HG03045 (cell line): ENCODE measurements around the gene GNG12.

ENCODE experiments used
- ATAC-seq: cut with Tn5 transposase; IDR thresholded peaks from one replicate; pipeline ENCODE4 v1.9.1; 2021; ENCODE audit warnings: mild to moderate bottlenecking, moderate library complexity; ENCODE audit not compliant: unreplicated experiment

GNG12 gene

DNA sequence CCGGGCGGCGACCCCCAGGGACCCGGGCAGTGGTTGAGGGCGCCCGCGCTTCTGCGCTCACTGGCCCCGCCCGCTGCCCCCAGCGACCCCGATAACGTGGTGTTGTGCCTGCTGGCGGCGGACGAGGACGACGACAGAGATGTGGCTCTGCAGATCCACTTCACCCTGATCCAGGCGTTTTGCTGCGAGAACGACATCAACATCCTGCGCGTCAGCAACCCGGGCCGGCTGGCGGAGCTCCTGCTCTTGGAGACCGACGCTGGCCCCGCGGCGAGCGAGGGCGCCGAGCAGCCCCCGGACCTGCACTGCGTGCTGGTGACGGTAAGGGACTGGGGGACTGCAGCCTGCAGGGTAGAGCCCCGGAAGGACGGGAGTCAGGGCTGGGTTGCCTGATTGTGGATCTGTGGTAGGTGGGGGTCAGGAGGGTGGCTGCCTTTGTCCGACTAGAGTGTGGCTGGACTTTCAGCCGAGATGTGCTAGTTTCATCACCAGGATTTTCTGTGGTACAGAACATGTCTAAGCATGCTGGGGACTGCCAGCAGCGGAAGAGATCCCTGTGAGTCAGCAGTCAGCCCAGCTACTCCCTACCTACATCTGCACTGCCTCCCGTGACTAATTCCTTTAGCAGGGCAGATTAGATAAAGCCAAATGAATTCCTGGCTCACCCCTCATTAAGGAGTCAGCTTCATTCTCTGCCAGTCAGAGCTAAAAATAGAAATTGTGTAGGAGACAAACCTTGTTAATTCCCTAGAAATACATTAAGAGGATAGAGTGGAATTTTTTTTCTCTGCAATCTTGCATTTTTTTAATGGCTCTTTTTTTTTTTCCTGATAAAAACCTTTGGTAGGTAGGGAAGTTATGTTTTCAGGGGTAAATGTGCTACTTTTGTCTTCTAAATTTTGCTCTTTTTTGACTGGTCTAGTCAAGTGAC lies 146.7 kb downstream of the GNG12 start:
- peak; percentile 25 for ATAC-seq

GRCh38 chr1:67685558-67686266 lies 147.6 kb downstream of the GNG12 start:
- ATAC-seq, result peak; percentile 17

DNA sequence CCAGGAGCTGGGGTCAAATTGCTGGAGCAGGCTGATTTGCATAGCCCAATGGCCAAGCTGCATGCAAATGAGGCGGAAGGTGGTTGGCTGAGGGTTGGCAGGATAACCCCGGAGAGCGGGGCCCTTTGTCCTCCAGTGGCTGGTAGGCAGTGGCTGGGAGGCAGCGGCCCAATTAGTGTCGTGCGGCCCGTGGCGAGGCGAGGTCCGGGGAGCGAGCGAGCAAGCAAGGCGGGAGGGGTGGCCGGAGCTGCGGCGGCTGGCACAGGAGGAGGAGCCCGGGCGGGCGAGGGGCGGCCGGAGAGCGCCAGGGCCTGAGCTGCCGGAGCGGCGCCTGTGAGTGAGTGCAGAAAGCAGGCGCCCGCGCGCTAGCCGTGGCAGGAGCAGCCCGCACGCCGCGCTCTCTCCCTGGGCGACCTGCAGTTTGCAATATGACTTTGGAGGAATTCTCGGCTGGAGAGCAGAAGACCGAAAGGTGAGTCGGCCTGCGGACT lies 148.2 kb downstream of the GNG12 start, which contains the start of gene GADD45A:
GADD45A (plus strand) TSS at position 135 of the 491 bp plus-strand sequence; CDS start at position 429, 294 bp downstream.
- peak; percentile 88 for ATAC-seq

GRCh38 chr1:67684526-67685066 lies 148.7 kb downstream of the GNG12 start:
- ATAC-seq, result no peak

DNA sequence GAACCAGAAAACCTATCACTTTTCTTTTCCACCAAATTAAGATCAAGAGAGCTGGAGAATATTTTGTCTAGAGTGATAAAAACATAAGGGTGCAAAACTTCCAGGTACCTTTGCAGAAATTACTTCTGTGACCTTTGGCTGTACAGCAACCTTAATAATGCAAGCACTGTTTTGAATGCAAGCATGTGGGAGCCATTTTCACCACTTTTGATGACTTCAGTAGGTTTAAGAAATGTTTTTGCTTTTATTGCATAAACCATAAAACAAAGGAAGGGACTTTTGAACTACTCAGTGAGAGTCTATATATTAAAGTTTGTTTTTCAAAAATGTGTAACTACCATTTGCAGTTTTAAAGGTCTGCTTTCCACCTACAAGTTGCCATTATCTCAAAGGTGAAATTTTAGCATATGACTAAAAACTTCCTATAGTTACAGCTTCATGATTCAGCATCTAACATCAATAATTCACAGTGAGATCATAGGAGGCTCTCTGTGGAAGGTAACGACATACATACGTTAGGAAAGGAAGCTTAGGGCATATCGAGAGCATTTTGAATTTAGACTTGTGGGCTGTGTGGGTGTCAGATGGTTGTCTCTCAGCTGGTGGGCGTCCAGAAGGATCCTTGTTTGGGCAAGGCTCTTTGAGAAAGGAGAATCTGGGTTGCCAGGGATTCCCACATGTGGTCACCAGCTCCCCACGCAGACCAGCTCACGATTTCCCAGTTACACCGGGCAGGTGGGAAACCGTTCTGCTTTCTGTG lies 149.3 kb downstream of the GNG12 start:
- ATAC-seq, result no peak

DNA sequence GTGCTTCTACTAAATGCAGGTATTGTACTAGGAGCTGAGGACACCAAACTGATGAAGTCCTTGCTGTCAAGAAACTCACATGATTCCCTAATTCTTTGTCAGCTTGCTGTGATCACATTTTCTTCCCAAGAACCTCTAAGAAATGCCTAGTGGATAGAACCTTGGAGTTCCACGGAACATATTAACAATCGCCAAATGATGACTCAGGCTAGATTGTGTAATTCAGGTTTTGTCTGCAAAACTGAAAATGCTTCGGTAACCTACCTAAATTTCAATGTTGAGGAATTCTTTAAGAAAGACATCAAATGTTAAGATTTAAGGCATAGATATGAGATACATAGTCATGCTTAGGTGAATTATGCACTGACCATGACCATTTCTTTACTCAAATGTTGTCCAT lies 150.0 kb downstream of the GNG12 start:
- no peak for ATAC-seq

DNA sequence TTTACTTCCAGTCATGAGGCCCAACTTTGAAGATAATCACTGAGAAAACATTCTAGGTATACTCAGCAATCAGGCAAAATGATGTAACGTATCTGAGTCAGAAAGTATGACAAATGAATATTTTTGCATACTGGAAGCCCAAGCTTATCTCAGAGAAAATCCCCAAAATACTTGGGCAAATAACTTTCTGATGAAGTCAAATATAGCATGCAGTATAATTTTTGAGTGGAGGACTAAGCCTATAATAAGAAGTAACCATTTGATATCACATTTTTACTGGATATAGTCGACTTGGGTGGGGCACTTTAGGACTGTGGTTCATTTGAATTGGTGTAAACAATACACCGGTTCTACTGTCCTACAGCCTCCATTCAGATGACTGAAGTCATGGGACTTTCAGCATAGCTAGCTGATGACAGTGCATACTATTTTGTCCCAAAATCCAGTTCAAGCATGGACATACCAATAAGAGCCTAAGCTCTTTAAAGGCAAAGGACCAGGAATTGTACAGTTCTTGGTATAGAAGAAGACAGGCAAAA lies 150.5 kb downstream of the GNG12 start:
- ATAC-seq, result no peak

- ATAC-seq, result no peak
Observed at GRCh38 chr1:67680486-67680885, 152.8 kb downstream of the GNG12 start.

- no peak for ATAC-seq
Observed at GRCh38 chr1:67679691-67680090, 153.6 kb downstream of the GNG12 start.

- no peak for ATAC-seq
Observed at GRCh38 chr1:67677930-67678329, 155.3 kb downstream of the GNG12 start.

DNA sequence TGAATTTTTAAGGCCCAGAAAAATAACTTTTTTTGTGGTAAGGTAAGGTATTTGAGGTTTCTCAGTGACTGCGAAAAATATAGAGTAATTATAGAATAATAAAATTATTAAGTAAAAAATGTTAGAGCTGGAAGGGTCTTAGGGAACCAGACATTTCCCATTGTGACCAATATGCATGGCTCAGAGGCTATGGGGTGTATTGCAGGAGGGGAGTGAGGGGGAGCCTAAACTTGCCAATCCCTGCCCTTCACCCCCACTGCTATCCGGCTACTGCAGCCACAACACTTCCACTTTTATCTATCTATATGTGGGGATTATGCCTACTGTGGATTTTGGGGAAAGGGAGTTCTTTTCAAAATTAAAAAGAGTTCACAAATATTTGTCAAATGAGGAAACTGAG lies 155.9 kb downstream of the GNG12 start:
- no peak for ATAC-seq

GRCh38 chr1:67676946-67677345 lies 156.3 kb downstream of the GNG12 start:
- ATAC-seq, result no peak

DNA sequence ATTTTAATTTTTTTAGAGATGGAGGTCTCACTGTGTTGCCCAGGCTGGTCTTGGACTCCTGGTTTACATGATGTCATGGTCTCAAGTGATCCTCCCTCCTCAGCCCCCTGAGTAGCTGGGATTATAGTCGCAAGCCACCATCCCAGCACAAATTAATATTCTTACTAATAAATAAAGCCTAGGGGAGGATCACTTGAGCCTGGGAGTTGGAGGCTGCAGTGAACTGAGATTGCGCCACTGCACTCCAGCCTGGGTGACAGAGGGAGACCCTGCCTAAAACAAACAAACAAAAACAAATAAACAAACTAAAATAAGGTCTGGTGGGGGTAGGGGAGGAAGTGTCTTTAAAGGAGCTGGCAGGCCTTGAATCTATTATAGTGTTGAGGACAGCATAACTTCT lies 157.0 kb downstream of the GNG12 start:
- ATAC-seq, result no peak

- peak; percentile 83 for ATAC-seq
Observed at GRCh38 chr1:67675800-67676199, 157.5 kb downstream of the GNG12 start.

GRCh38 chr1:67674260-67675011 lies 158.8 kb downstream of the GNG12 start:
- ATAC-seq, result no peak

- no peak for ATAC-seq
Observed at GRCh38 chr1:67673468-67674201, 159.6 kb downstream of the GNG12 start.

DNA sequence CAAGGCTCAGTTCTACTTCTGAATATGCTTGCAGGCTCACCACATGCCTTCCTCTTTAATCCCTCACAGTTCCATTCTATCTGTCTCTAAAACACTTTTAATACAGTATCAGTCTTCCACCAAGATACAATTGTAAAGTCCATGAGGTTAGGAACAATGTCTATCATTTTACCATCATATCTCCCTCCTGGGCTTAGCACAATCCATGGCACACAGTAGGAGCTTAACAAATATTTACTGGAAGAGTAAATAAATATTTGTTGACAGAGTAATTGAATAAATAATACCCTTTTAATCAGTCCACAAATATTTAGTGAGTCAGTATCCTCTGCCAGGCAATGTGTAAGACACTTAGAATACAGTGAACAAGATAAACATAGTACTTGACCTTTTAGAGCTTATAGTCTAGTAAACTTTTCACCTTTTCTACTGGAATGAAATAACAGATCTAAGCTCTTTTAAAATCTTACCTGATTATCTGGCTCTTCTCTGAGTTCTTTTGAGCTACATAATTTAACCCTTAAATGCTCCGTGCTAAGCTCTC lies 160.9 kb downstream of the GNG12 start:
- ATAC-seq, result no peak

DNA sequence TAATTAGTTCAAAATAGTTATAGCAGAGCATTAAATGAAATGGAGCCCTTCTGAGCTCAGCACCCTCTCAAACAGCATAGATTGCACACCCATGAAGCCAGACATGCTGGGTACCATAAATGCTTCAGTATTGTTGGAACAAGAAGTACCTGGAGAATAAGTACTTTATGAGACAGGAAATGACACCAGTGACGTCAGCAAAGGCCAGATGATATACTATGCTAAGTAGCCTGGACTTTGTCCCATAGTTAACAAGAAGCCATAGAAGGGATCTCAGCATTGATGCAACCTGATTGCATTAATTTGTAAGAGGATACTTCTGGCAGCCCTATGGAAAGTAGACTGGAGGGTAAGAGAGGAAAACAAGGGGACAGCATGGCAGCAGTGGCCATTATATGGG lies 164.6 kb downstream of the GNG12 start:
- no peak for ATAC-seq

DNA sequence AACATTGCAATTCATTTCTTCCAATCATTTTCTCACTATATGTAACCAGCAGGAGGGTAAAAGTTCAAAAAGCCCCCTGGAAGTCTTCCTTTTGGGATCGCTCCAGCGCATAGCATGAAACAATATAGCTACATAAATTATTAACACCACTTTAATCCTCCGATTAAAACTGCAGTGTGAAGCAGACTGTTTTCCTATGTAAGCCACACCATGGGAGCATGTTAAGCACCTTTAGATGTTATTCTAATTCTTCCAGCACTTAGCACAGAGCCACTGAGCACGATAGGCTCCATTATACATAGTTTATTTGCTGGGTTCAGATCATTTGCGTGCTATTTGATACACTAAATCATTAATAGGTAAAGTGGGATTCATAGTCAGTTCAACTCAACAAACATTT lies 166.6 kb downstream of the GNG12 start:
- ATAC-seq, result no peak
